Measurements from ENCODE around the gene ABLIM3.

GRCh38 chr5:149144637-149145036 lies 3.3 kb downstream of the ABLIM3 start:
- TF ChIP-seq JUND (IDR thresholded peaks at IDR 0.05; ENCODE audit: low read depth, low read length) (no peak), SREBF2 (IDR thresholded peaks at IDR 0.05; ENCODE audit: low read length) (no peak), TBL1XR1 (IDR thresholded peaks at IDR 0.05; ENCODE audit: low read depth, low read length) (no peak), BCLAF1 (IDR thresholded peaks at IDR 0.05) (no peak), POU2F2 (IDR thresholded peaks at IDR 0.05; ENCODE audit: borderline replicate concordance, low read depth, low read length) (no peak), ZNF217 (IDR thresholded peaks at IDR 0.05) (no peak), SIN3A (IDR thresholded peaks at IDR 0.05; ENCODE audit: low read depth, low read length) (no peak), NFYB (IDR thresholded peaks at IDR 0.05; ENCODE audit: insufficient read depth, low read depth, low read length) (no peak)
- TF ChIP-seq, protein P1, sequence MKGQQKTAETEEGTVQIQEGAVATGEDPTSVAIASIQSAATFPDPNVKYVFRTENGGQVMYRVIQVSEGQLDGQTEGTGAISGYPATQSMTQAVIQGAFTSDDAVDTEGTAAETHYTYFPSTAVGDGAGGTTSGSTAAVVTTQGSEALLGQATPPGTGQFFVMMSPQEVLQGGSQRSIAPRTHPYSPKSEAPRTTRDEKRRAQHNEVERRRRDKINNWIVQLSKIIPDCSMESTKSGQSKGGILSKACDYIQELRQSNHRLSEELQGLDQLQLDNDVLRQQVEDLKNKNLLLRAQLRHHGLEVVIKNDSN (IDR thresholded peaks at IDR 0.05; ENCODE audit: borderline replicate concordance, extremely low read length, insufficient read depth, low read depth, low read length): no peak
- TF ChIP-seq, protein P2, sequence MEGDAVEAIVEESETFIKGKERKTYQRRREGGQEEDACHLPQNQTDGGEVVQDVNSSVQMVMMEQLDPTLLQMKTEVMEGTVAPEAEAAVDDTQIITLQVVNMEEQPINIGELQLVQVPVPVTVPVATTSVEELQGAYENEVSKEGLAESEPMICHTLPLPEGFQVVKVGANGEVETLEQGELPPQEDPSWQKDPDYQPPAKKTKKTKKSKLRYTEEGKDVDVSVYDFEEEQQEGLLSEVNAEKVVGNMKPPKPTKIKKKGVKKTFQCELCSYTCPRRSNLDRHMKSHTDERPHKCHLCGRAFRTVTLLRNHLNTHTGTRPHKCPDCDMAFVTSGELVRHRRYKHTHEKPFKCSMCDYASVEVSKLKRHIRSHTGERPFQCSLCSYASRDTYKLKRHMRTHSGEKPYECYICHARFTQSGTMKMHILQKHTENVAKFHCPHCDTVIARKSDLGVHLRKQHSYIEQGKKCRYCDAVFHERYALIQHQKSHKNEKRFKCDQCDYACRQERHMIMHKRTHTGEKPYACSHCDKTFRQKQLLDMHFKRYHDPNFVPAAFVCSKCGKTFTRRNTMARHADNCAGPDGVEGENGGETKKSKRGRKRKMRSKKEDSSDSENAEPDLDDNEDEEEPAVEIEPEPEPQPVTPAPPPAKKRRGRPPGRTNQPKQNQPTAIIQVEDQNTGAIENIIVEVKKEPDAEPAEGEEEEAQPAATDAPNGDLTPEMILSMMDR (IDR thresholded peaks at IDR 0.05 in 2 of 3, conservative IDR thresholded peaks at IDR 0.05 in 1 of 3; ENCODE audit: control insufficient read depth in 2 of 3, extremely low read depth in 1 of 3, insufficient read depth in 1 of 3, low read depth in 3 of 3, low read length in 3 of 3): no peak
